Posterior vena cava (tissue), 2 donors: ENCODE results near the gene GABRA5. TPM values are rescaled to one million over a fixed set of nuclear protein-coding genes. Genes with fewer than 3 reads are reported as not detected.
"Not testable (repeated sequence)": the region's sequence is repeated elsewhere in the genome, so short reads cannot be mapped to it uniquely, and the experiment has no call there.

Experiments
- DNase-seq: peaks from one replicate; pipeline ENCODE4 v3.0.0-alpha.2; 2020; ENCODE audit warnings: low spot score
- intact Hi-C, 2 donors: fragments of 100-400 bp; cut with DNase I; formaldehyde crosslinking; loops; one replicate each; pipeline versions ENCODE4 v1.14.1 to v1.14.2; 2022 to 2023
- long read RNA-seq, 2 donors: library from polyadenylated mRNA; unstranded; transcript quantifications; one replicate each; pipeline ENCODE4 v2.0.0, GENCODE V29; 2020 to 2021
- total RNA-seq, 2 donors: library from RNA; stranded (reverse); fragmentation: NEBNext Ultra II Directional; extraction: Animal tissue kit (Norgen Biotek cat#: 25700); gene quantifications; one replicate each; pipeline ENCODE4 v1.2.1, GENCODE V29; 2021
- donor health status: DM: yes; HTN: yes; CAD: no.
- donor health status: DM: yes; HTN: yes; CAD: no.

GABRA5 gene
- not detected for total RNA-seq
- long read RNA-seq, donor 1: 0 reads
- long read RNA-seq, donor 2: 0 reads

GRCh38 chr15:26866298-26867199, at the start of gene GABRA5:
GABRA5 (plus strand) TSS chr15:26867062; CDS start chr15:26869249, 2,187 bp downstream.
- intact Hi-C loops: no loop called here
- DNase-seq: no peak

- intact Hi-C loops: loop anchor here in 1 of 2 donors (5.0 kb wide), 1 partner anchor 149 kb away; no protein-coding TSS in a partner anchor
- DNase-seq: not testable (repeated sequence)
Measured at GRCh38 chr15:26831191-26831590, 35.7 kb upstream of the GABRA5 start.

- no peak for DNase-seq
- intact Hi-C loops: loop anchor here in 1 of 2 donors (5.0 kb wide), 1 partner anchor 150 kb away; no protein-coding TSS in a partner anchor
Measured at GRCh38 chr15:26831951-26832350, 34.9 kb upstream of the GABRA5 start.

- intact Hi-C loops: no loop called here
Measured at GRCh38 chr15:26838742-26839460, 28.0 kb upstream of the GABRA5 start.

GRCh38 chr15:26841514-26841913, 25.3 kb upstream of the GABRA5 start:
- intact Hi-C loops: no loop called here
- DNase-seq: peak; percentile 63

More at GRCh38 chr15:26838742-26839460, 28.0 kb upstream of the GABRA5 start:
- DNase-seq: no peak

- DNase-seq: no peak
- intact Hi-C loops: no loop called here
Measured at GRCh38 chr15:26841941-26842340, 24.9 kb upstream of the GABRA5 start.

- intact Hi-C loops: no loop called here
- DNase-seq: no peak
Measured at GRCh38 chr15:26842391-26842790, 24.5 kb upstream of the GABRA5 start.

- DNase-seq: no peak
Measured at GRCh38 chr15:26844901-26845300, 22.0 kb upstream of the GABRA5 start.

GRCh38 chr15:26848498-26848897, 18.4 kb upstream of the GABRA5 start:
- no peak for DNase-seq
- intact Hi-C loops: no loop called here

More at GRCh38 chr15:26844901-26845300, 22.0 kb upstream of the GABRA5 start:
- intact Hi-C loops: no loop called here

GRCh38 chr15:26850161-26850560, 16.7 kb upstream of the GABRA5 start:
- no peak for DNase-seq
- intact Hi-C loops: no loop called here

GRCh38 chr15:26852980-26853379, 13.9 kb upstream of the GABRA5 start:
- DNase-seq: no peak
- intact Hi-C loops: no loop called here

- intact Hi-C loops: no loop called here
Measured at GRCh38 chr15:26854435-26854834, 12.4 kb upstream of the GABRA5 start.

GRCh38 chr15:26864664-26865191, 2.1 kb upstream of the GABRA5 start:
- no peak for DNase-seq
- intact Hi-C loops: no loop called here

More at GRCh38 chr15:26854435-26854834, 12.4 kb upstream of the GABRA5 start:
- DNase-seq: no peak

GRCh38 chr15:26867200-26868007, 542 bp downstream of the GABRA5 start:
- intact Hi-C loops: no loop called here
- no peak for DNase-seq

- no peak for DNase-seq
- intact Hi-C loops: no loop called here
Measured at GRCh38 chr15:26868029-26868685, 1.3 kb downstream of the GABRA5 start.

- intact Hi-C loops: loop anchor here in 1 of 2 donors (10.0 kb wide), 1 partner anchor 1365 kb away; no protein-coding TSS in a partner anchor
- no peak for DNase-seq
Measured at GRCh38 chr15:26869628-26870027, 2.8 kb downstream of the GABRA5 start.

GRCh38 chr15:26870346-26870745, 3.5 kb downstream of the GABRA5 start:
- no peak for DNase-seq
- intact Hi-C loops: loop anchor here in 1 of 2 donors (10.0 kb wide), 1 partner anchor 1366 kb away; no protein-coding TSS in a partner anchor

GRCh38 chr15:26872206-26872605, 5.3 kb downstream of the GABRA5 start:
- intact Hi-C loops: loop anchor here in 1 of 2 donors (10.0 kb wide), 1 partner anchor 1367 kb away; no protein-coding TSS in a partner anchor
- no peak for DNase-seq
